Measurements from ENCODE around the gene EQTN.
A peak's percentile ranks its signal among the peaks of the same experiment; 100 is the strongest.

The EQTN gene

DNA sequence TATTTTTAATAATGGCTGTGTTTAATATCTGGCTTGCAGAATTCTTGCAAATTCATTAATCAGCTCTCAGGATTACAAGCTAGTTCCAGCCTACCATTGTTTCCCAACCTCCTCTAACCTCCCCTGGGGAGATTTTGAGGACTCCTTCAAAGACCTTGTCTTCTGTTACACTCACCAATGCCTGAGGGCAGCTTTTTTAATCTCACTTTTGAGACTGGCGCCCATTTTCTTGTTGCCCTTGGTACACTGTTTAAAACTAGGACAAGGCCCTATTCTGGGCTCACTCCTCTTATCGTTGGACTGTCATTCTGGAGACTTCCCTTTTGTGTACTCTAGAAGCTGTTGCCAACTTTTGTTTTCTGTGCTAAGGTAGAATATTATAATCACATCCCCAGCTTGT, 13.6 kb upstream of the EQTN start:
- H4K5ac ChIP-seq (ENCODE audit: low read length) = no peak overlapping the region
- DNase-seq = peak; percentile 44
- H3K36me3 ChIP-seq (ENCODE audit: control insufficient read depth, insufficient read depth, low read length) = no peaks in the 10 kb centered on the region
- H3K27ac ChIP-seq (ENCODE audit: low read depth, low read length) = no peak overlapping the region
- H3K56ac ChIP-seq (ENCODE audit: low read length) = no peak overlapping the region
- H2AK5ac ChIP-seq (ENCODE audit: low read length) = no peak overlapping the region
- no peak overlapping the region for H4K8ac ChIP-seq (ENCODE audit: low read depth, low read length)
- H3K9ac ChIP-seq (ENCODE audit: low read length) = no peak overlapping the region
- no peaks in the 10 kb centered on the region for H3K27me3 ChIP-seq (ENCODE audit: insufficient read depth, low read length, poor library complexity)
- no peaks in the 10 kb centered on the region for H3K79me1 ChIP-seq (ENCODE audit: low read length)
- WGBS (ENCODE audit: extremely low coverage, insufficient coverage, low lambda C conversion rate) = no CpG with 5 or more reads among the region's 2 CpGs
- no peak overlapping the region for H3K4ac ChIP-seq (ENCODE audit: low read depth, low read length)
- no peak overlapping the region for H3K18ac ChIP-seq (ENCODE audit: low read length)
- no peak overlapping the region for H3K23ac ChIP-seq (ENCODE audit: low read length)
- no peak overlapping the region for H2BK5ac ChIP-seq (ENCODE audit: low read length)
- no peak overlapping the region for H3K4me2 ChIP-seq (ENCODE audit: low read length)
- H3K4me1 ChIP-seq (ENCODE audit: control insufficient read depth, low read depth, low read length) = peaks cover 5% of the 10 kb centered on the region
- no peak overlapping the region for H3K4me3 ChIP-seq (ENCODE audit: low read length)
- H3K79me2 ChIP-seq (ENCODE audit: control insufficient read depth, insufficient read depth, low read length) = no peaks in the 10 kb centered on the region
- no peak overlapping the region for H2BK15ac ChIP-seq (replicated peaks; ENCODE audit: low read depth)
- no peak overlapping the region for H2BK120ac ChIP-seq (ENCODE audit: low read depth, low read length)

DNA sequence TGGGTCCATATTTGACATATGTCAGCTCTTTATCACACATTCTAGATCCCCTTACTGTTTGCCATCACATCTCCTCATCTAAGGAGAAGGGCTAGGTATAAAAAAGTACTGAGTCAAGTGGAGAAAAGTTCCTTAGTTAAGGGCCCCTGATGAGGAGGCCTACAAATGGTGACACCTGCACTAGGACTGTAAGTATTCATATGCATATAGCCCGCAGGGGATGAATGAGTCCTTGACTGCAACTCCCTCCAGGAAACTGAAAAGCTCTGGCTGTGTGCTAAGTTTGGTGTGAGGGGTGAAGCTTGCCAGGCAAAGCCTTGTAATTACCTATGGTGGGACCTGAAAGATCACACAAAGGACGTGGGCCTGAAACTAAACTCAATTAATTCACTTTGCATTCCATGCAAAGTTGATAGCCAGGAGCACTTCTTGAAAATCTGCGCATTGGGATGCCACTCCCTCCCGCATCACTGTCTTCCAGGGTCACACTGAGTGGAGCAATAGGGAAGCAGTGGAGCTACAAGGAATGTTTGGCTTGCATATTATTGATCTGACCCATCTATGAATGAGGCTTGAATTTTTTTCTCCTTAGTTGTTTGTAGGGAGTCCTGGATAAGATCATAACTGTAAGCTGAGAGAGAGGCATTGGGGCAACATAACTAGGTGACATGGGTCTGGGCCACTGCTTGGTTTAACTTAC, 11.9 kb upstream of the EQTN start:
- no peak overlapping the region for H3K4me2 ChIP-seq (ENCODE audit: low read length)
- no peaks in the 10 kb centered on the region for H3K27me3 ChIP-seq (ENCODE audit: insufficient read depth, low read length, poor library complexity)
- DNase-seq = peak; percentile 59
- H3K27ac ChIP-seq (ENCODE audit: low read depth, low read length) = no peak overlapping the region
- no peaks in the 10 kb centered on the region for H3K36me3 ChIP-seq (ENCODE audit: control insufficient read depth, insufficient read depth, low read length)
- H3K56ac ChIP-seq (ENCODE audit: low read length) = no peak overlapping the region
- H3K23ac ChIP-seq (ENCODE audit: low read length) = no peak overlapping the region
- H2AK5ac ChIP-seq (ENCODE audit: low read length) = no peak overlapping the region
- peaks cover 5% of the 10 kb centered on the region for H3K4me1 ChIP-seq (ENCODE audit: control insufficient read depth, low read depth, low read length)
- H2BK15ac ChIP-seq (replicated peaks; ENCODE audit: low read depth) = no peak overlapping the region
- H3K4me3 ChIP-seq (ENCODE audit: low read length) = no peak overlapping the region
- H3K79me2 ChIP-seq (ENCODE audit: control insufficient read depth, insufficient read depth, low read length) = no peaks in the 10 kb centered on the region
- H2BK5ac ChIP-seq (ENCODE audit: low read length) = no peak overlapping the region
- H3K4ac ChIP-seq (ENCODE audit: low read depth, low read length) = no peak overlapping the region
- no peak overlapping the region for H3K18ac ChIP-seq (ENCODE audit: low read length)
- WGBS (ENCODE audit: extremely low coverage, insufficient coverage, low lambda C conversion rate) = no CpG with 5 or more reads among the region's 4 CpGs
- H3K79me1 ChIP-seq (ENCODE audit: low read length) = no peaks in the 10 kb centered on the region
- H3K9ac ChIP-seq (ENCODE audit: low read length) = no peak overlapping the region
- H4K8ac ChIP-seq (ENCODE audit: low read depth, low read length) = no peak overlapping the region
- H4K5ac ChIP-seq (ENCODE audit: low read length) = no peak overlapping the region
- no peak overlapping the region for H2BK120ac ChIP-seq (ENCODE audit: low read depth, low read length)

DNA sequence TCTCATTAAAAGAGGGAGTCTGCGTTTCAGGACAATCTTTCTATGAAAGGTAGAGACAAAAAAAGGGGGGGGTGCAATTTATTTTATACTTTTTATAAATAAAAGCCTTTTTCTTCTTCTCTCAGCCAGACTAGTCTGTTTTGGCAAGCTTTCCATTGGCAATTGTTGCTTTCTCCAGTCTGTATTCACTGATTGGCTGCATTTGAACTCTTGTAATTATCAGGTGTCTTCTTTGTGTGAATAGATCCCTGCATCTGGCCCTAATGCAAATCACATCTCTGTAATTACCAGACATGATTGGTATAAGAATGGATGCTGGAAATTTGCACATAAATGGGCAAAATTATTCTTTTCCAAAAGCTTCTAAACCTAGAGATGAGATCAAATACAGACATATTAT, 7.6 kb upstream of the EQTN start:
- H3K4ac ChIP-seq (ENCODE audit: low read depth, low read length) = no peak overlapping the region
- no peak overlapping the region for H3K9ac ChIP-seq (ENCODE audit: low read length)
- no peaks in the 10 kb centered on the region for H3K36me3 ChIP-seq (ENCODE audit: control insufficient read depth, insufficient read depth, low read length)
- H3K56ac ChIP-seq (ENCODE audit: low read length) = no peak overlapping the region
- DNase-seq = no peak
- H3K4me3 ChIP-seq (ENCODE audit: low read length) = no peak overlapping the region
- no CpG with 5 or more reads among the region's 1 CpG for WGBS (ENCODE audit: extremely low coverage, insufficient coverage, low lambda C conversion rate)
- no peak overlapping the region for H2BK15ac ChIP-seq (replicated peaks; ENCODE audit: low read depth)
- H3K79me2 ChIP-seq (ENCODE audit: control insufficient read depth, insufficient read depth, low read length) = no peaks in the 10 kb centered on the region
- H3K27me3 ChIP-seq (ENCODE audit: insufficient read depth, low read length, poor library complexity) = no peaks in the 10 kb centered on the region
- H4K5ac ChIP-seq (ENCODE audit: low read length) = no peak overlapping the region
- no peaks in the 10 kb centered on the region for H3K79me1 ChIP-seq (ENCODE audit: low read length)
- H3K23ac ChIP-seq (ENCODE audit: low read length) = no peak overlapping the region
- H2AK5ac ChIP-seq (ENCODE audit: low read length) = no peak overlapping the region
- peaks cover 3% of the 10 kb centered on the region for H3K4me1 ChIP-seq (ENCODE audit: control insufficient read depth, low read depth, low read length)
- H3K18ac ChIP-seq (ENCODE audit: low read length) = no peak overlapping the region
- no peak overlapping the region for H2BK120ac ChIP-seq (ENCODE audit: low read depth, low read length)
- H3K4me2 ChIP-seq (ENCODE audit: low read length) = no peak overlapping the region
- H2BK5ac ChIP-seq (ENCODE audit: low read length) = no peak overlapping the region
- H3K27ac ChIP-seq (ENCODE audit: low read depth, low read length) = no peak overlapping the region
- H4K8ac ChIP-seq (ENCODE audit: low read depth, low read length) = no peak overlapping the region

DNA sequence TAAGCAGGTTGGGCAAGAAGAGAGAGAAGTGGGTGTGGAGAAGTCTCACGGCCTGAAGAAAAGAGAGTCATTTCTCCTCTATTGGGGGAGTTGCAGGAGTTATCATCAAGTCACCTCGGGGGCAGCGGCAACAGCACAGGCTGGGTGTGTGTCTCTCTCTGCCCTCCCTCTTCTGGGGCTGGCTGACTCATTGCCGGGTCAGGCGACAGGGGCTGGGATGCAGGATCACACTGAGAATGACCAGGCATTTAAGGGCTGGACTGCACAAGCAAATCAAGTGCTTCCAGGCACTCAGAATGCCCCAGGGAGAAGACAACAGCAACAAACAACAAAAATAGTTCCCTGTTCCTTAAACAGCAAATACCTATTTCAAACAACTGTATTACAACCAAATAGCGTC, 6.3 kb upstream of the EQTN start:
- Histone ChIP-seq H4K8ac (ENCODE audit: low read depth, low read length) (no peak overlapping the region), H3K4me1 (ENCODE audit: control insufficient read depth, low read depth, low read length) (no peaks in the 10 kb centered on the region), H2BK15ac (replicated peaks; ENCODE audit: low read depth) (no peak overlapping the region), H3K23ac (ENCODE audit: low read length) (no peak overlapping the region), H3K4me3 (ENCODE audit: low read length) (no peak overlapping the region), H3K4me2 (ENCODE audit: low read length) (no peak overlapping the region), H4K5ac (ENCODE audit: low read length) (no peak overlapping the region), H3K18ac (ENCODE audit: low read length) (no peak overlapping the region), H2BK120ac (ENCODE audit: low read depth, low read length) (no peak overlapping the region), H3K27me3 (ENCODE audit: insufficient read depth, low read length, poor library complexity) (no peaks in the 10 kb centered on the region), H3K79me2 (ENCODE audit: control insufficient read depth, insufficient read depth, low read length) (no peaks in the 10 kb centered on the region), H2BK5ac (ENCODE audit: low read length) (no peak overlapping the region), H3K27ac (ENCODE audit: low read depth, low read length) (no peak overlapping the region), H3K4ac (ENCODE audit: low read depth, low read length) (no peak overlapping the region), H3K79me1 (ENCODE audit: low read length) (no peaks in the 10 kb centered on the region), H3K9ac (ENCODE audit: low read length) (no peak overlapping the region), H3K56ac (ENCODE audit: low read length) (no peak overlapping the region), H3K36me3 (ENCODE audit: control insufficient read depth, insufficient read depth, low read length) (no peaks in the 10 kb centered on the region), H2AK5ac (ENCODE audit: low read length) (no peak overlapping the region)
- WGBS (ENCODE audit: extremely low coverage, insufficient coverage, low lambda C conversion rate) = no CpG with 5 or more reads among the region's 6 CpGs
- DNase-seq = peak; percentile 68

DNA sequence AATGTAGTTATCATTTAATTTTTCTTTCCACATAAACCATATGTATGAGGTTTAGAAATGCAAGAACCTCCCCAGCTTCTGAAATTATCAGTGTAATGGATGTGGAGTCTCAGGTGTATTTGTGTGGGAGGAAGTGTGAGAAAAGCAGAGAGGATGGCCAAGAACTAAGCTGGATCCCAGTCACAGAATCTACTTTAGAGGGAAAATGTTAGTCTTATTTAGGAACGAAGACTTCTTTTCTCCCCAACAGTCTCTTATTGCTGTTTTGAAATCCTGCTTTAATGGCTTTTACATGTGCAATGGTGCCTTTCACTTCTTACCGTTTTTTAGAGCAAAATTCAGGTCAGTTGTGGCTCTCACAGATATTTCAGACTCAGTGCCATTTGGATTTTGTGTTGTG, 3.0 kb downstream of the EQTN start:
- Histone ChIP-seq H3K9ac (ENCODE audit: low read length) (no peak overlapping the region), H3K4me2 (ENCODE audit: low read length) (no peak overlapping the region), H4K8ac (ENCODE audit: low read depth, low read length) (no peak overlapping the region), H4K5ac (ENCODE audit: low read length) (no peak overlapping the region), H2BK120ac (ENCODE audit: low read depth, low read length) (no peak overlapping the region), H3K27ac (ENCODE audit: low read depth, low read length) (no peak overlapping the region), H3K23ac (ENCODE audit: low read length) (no peak overlapping the region), H2AK5ac (ENCODE audit: low read length) (no peak overlapping the region), H3K56ac (ENCODE audit: low read length) (no peak overlapping the region), H3K36me3 (ENCODE audit: control insufficient read depth, insufficient read depth, low read length) (no peaks in the 10 kb centered on the region), H3K18ac (ENCODE audit: low read length) (no peak overlapping the region), H3K4me3 (ENCODE audit: low read length) (no peak overlapping the region), H3K79me1 (ENCODE audit: low read length) (no peaks in the 10 kb centered on the region), H3K4ac (ENCODE audit: low read depth, low read length) (no peak overlapping the region), H3K4me1 (ENCODE audit: control insufficient read depth, low read depth, low read length) (no peaks in the 10 kb centered on the region), H3K79me2 (ENCODE audit: control insufficient read depth, insufficient read depth, low read length) (no peaks in the 10 kb centered on the region), H2BK5ac (ENCODE audit: low read length) (no peak overlapping the region), H2BK15ac (replicated peaks; ENCODE audit: low read depth) (no peak overlapping the region), H3K27me3 (ENCODE audit: insufficient read depth, low read length, poor library complexity) (no peaks in the 10 kb centered on the region)
- DNase-seq = no peak
- WGBS (ENCODE audit: extremely low coverage, insufficient coverage, low lambda C conversion rate) = no CpG with 5 or more reads among the region's 2 CpGs

Data from mesendoderm (in vitro differentiated cells).